ENCODE data around the gene PRSS57. TPM values are rescaled to one million over a fixed set of nuclear protein-coding genes. Genes with fewer than 3 reads are reported as not detected.

Gene PRSS57
- total RNA-seq, 1 donor from 2014 or later, result not detected

DNA sequence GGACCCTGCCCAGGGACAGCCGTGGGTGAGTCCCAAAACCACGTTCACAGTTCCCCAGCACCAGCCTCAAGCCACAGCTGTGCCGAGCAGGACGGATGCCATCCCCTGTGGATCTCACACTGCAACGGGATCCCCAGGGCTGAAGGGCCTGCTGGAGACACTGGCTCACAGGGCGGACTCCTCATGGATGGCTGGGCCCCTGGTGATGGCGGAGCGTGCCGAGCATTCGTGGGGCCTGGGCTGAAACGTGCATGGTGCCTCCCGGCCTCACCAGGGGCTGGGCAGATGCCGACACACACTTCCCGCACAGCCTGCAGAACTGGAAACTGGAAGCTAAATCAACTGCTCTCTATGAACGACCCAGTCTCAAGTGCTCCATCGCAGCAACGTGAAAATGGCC lies 41.8 kb downstream of the PRSS57 start:
- intact Hi-C loops (cut with micrococcal nuclease), result no loop called here

DNA sequence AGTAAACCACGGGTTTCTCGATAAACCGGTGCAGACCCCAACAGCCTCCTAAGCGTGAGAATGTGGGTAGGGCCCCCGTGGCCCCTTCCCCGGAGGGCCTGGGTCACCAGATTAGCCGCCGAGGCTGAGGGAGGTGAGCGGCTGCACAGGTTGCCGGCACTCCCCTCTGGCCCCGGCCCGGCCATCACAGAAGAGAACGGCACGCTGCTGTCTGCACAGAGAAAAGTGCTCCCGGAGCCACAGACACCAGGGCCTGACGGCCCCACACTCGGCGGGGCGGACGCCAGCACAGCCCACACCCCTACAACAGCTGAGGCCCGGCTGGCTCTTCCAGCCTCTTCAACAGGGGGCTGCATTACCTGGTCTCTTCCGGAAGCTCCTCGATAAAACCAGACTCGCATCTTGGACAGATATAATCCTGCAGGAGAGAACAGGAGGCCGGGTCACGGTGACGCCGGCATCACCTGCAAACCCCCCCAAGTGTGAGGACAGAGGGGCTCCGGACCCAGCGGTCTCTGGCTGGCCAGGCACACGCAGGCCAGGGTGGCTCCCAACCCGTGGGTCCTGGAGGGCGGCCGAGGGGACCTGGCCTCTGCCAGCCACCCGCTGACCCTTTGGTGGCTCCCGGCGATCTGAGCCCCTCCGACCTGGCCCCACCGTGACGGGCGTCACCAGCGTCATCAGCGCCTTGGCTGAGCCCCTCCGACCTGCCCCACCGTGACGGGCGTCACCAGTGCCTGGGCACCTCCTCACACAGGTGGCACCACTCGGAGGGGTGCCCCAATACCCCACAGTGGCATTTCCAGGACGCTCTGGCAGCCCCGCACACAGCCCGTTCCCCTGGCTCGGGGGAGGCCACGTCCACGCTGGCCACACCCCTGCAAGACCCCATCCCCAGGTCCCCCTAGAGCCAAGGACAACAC lies 42.5 kb downstream of the PRSS57 start:
- intact Hi-C loops (cut with micrococcal nuclease), result no loop called here

DNA sequence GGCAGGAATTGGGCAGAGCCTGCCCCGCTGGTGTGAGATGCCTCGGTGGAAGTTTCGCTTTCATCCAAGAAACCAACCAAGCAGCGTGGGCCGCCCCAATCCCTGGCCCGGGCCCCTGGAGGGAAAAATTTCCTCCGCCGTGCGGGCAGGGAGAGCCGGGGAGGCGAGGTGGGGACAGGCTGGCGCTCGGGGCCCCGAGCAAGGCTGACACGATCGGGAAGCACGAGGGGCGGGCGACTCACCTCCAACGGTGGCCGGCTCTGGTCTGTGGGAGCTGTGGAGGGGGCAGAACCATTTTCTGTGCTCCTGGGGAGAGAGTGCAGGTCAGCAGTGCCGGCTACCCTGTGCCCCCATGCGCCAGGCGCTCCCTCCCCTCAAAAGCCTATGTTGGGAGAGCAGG lies 43.3 kb downstream of the PRSS57 start:
- intact Hi-C loops (cut with micrococcal nuclease), result no loop called here

DNA sequence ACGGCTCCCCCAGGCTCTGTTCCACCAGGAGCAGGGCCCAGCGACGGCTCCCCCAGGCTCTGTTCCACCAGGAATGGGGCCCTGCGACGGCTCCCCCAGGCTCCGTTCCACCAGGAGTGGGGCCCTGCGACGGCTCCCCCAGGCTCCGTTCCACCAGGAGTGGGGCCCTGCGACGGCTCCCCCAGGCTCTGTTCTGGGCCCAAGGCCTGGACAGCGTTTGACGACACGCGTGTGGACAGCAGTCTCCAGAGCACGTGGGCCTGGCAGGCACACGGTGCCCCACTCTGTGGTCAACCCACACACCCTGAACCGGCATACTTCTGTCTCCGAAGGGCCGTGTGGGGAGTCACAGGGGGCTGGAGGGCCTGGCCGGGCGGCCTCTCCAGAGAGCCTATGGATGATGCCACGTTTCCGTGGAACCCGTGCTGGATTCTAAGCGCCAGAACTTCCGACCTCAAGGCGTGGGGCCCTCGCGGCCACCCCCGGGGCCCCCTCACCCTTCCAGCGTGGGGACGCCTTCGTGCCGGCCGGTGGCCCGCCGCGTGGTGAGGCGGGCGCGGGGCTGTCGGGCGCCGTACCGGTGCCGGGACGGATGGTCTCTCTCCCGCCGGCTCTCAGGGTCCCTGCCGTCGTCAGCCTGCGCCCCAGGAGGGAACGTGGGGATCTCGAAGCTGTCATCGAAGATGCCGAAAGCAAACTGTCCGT lies 44.0 kb downstream of the PRSS57 start:
- intact Hi-C loops (cut with micrococcal nuclease), result no loop called here

GRCh38 chr19:650121-650520 lies 45.1 kb downstream of the PRSS57 start:
- intact Hi-C loops (cut with micrococcal nuclease), result no loop called here

GRCh38 chr19:648904-649801 lies 46.1 kb downstream of the PRSS57 start:
- intact Hi-C loops (cut with micrococcal nuclease), result no loop called here

- intact Hi-C loops (cut with micrococcal nuclease), result no loop called here
Measured at GRCh38 chr19:648305-648704, 46.9 kb downstream of the PRSS57 start.

- intact Hi-C loops (cut with micrococcal nuclease), result no loop called here
Measured at GRCh38 chr19:647566-648284, 47.5 kb downstream of the PRSS57 start.

GRCh38 chr19:646779-647565 lies 48.3 kb downstream of the PRSS57 start:
- intact Hi-C loops (cut with micrococcal nuclease), result no loop called here

DNA sequence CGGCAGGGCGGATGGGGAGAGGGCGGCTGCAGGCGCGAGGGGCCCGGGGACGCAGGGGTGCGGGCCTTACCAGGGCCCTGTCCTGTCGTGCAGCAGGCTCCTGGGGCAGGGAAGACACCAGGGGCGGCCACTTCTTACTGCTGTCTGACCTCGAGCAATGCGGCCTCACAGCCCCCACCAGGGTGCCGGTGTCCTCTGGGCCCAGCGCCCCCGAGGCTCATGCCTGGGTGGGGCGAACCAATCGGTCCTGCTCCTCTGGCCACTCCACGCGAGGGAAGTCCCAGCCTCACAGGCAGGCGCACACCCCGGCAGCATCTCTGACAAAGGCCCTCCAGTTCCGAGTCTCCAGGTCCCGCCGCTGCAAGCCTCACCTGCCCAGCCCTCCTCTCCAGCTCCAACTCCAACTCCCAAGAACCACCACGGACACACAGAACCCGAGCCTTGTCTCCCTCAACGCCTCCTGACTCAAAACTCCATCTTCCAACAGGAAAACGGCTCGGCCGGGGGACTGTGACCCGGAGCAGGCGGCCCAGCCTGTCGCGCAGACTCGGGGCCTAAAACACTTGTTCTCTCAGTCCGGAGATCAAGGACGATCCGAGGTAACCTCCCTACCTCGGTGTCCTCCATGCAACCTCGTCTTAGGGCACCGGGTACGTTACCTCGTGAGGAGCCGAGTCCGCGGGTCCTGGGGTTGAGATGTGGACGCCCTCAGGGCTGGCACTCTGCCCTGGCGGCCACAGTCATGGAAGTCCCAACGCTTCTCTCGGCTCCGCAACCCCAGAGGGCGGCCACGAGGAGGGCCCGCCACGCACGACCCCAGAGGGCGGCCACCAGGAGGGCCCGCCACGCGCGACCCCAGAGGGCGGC lies 49.1 kb downstream of the PRSS57 start:
- intact Hi-C loops (cut with micrococcal nuclease), result no loop called here

- intact Hi-C loops (cut with micrococcal nuclease), result no loop called here
Measured at GRCh38 chr19:644789-645188, 50.5 kb downstream of the PRSS57 start.

GRCh38 chr19:644363-644762 lies 50.9 kb downstream of the PRSS57 start:
- intact Hi-C loops (cut with micrococcal nuclease), result no loop called here

DNA sequence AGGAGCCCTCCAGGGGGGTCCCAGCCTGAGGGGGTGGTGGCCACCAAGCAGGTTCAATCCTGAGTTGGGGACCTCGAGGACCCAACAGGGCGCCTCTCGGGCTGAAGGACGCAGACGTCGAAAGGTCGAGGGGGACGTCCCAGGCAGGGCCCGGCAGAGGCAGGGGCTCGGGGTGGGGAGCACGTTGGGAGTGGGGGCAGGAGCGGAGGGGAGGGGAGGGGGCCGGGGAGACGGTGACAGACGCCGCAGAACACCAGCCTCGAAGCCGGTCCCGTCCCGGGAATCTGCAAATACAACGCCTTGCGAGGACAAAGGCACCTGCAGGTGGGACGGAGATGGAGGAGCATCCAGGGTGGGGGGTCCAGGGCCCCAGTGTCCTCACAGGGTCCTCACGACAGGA lies 51.5 kb downstream of the PRSS57 start:
- intact Hi-C loops (cut with micrococcal nuclease), result no loop called here

GRCh38 chr19:642767-643727 lies 52.2 kb downstream of the PRSS57 start:
- intact Hi-C loops (cut with micrococcal nuclease), result no loop called here

DNA sequence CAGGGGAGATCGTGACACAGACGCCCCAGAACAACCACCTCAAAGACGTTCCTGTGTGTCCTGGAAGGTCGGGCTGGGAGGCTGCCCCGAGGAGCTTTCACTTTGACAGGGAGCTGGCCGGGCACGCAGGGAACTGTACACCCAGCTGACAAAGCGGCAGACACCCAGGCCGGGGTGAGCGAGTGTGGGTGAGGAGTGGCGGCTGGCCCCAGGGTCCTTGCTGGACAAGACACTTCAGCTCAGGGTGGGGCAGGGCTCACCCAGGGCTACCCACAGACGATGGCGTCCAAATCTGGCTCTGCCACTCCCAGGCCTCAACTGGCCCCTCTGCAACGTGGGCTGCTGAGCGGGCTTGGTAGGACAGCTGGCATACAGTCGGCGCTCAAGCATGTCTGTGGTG lies 53.5 kb downstream of the PRSS57 start:
- intact Hi-C loops (cut with micrococcal nuclease), result no loop called here

- intact Hi-C loops (cut with micrococcal nuclease), result no loop called here
Measured at GRCh38 chr19:640606-641189, 54.6 kb downstream of the PRSS57 start.

DNA sequence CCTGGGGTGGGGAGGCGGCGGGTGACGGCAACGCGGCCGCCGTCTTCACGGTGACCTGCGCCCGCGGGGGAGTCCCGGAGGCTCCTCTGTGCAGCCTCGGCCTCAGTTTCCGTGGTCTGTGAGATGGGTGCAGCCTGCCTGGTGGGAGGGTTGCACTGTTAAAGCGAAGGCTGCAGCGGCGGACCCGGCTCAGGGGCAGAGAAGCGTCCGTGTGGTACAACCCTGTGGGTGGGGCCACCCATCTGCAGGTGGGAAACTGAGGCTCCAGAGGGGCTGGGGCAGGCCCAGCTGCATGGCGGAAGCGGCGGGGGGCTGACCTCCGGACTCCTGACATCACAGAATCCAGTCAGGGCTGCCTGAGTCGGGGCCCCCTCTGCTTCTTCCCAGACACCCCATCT lies 55.1 kb downstream of the PRSS57 start:
- intact Hi-C loops (cut with micrococcal nuclease), result no loop called here
